GM19395 (cell line): ENCODE results near the gene ASB4.

Source experiments
- ATAC-seq: cut with Tn5 transposase; IDR thresholded peaks from one replicate; pipeline ENCODE4 v1.9.1; 2021; ENCODE audit warnings: mild to moderate bottlenecking, moderate library complexity; ENCODE audit not compliant: unreplicated experiment

The ASB4 gene

DNA sequence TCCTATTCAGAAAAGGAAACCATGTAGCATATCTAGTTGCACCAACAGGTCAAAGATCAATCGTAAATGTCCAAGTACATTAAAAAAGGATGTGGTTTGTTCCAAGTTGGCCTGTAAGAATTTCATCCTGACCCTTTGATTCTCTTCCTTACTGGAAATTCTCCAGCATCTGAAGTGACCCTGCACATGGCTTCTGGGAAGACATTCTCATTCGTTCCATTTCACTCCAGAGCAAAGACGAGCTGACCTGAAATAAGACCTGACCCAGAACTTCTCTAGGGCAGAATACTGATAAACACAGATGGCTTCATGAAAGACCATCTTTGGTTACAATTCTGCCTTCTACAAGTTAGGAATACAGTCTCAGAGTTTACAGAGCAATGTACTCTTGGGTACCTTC is 39.8 kb downstream of the ASB4 start:
- no peak for ATAC-seq

DNA sequence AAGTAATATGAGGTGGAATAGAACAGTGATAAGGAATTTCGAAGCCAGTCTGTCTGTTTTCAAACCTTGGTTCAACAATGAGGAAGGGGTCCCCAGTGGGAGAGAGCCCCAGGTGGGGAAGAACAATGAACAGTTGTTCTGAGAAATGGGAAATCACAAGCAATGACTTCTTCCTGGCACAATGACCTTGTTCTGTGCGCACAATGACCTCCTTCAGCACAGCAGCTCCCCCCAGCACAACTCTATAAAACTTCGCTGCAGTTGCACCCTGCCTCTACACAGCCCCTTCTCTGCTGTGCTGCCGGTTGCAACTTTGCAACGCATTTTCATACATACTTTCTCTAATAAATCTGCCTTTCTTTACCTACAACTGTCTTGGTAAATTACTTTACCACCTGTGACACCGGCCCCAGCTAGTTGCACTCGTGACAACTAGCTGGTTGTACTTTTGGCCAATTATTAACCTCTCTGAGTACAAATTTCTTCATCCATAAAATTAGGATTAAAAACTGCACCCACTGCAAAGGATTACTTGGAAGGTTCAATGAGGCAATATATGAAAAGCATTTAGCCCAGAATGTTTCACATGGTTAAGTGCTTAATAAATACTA is 40.5 kb downstream of the ASB4 start:
- no peak for ATAC-seq

DNA sequence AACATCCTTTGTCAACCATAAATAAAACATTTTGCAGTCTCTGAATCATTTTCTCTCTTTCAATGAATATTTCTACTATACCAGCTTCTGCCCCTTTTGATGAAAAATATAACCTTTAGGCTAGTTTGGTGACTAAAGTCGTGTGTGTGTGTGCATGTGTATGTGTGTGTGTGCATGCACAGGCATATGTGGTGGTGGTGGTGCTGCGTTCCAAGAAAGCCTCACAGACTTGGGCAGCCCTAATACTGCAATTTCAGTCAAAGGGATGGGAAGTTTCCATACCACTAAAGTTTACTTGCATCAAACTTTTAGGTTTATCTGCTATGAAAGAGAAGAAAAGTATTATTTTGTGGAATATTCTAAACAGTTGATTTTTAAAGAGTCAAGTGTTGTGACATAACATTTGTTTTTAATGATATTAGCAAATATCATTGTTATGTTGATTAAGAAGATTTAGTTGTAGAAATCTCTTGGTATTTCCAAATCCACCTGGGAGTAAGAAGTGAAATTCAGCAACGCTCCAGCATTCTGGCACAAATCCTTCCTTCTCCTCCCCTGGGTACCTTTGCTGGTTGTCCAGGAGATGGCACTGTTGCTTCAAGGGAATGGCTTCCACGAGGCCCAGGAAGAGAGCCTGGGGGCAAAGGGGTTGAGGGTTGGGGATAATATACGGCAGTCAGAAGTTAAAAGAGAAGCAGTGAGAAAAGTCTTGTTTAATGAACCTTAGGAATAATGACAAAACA is 41.5 kb downstream of the ASB4 start:
- peak; percentile 87 for ATAC-seq

DNA sequence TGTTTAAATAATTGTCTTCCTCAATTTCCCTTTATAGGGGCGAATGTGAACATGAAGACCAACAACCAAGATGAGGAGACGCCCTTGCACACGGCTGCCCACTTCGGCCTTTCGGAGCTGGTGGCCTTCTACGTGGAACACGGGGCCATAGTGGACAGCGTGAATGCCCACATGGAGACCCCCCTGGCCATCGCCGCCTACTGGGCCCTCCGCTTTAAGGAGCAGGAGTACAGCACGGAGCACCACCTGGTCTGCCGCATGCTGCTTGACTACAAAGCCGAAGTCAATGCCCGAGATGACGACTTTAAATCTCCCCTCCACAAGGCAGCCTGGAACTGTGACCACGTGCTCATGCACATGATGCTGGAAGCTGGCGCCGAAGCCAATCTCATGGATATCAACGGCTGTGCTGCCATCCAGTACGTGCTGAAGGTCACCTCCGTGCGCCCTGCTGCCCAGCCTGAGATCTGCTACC is 42.1 kb downstream of the ASB4 start:
- peak; percentile 15 for ATAC-seq

DNA sequence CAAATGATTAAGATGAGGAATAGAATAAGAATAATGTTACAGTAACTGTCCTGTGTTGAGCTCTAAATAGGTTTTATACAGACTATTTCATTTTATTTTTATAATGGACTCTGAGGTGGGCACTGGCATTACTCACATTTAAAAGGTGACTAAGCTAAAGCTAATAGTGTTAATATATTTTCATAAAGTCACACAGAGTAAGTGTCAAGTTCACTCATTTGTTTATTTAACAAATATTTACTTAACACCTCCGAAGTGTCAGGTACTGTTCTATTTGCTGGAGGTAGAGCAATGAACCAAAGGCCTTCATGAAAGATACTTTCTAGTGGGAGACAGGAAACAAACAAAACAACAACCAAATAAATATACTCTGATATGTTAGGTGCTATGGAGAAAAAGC is 44.0 kb downstream of the ASB4 start:
- no peak for ATAC-seq

DNA sequence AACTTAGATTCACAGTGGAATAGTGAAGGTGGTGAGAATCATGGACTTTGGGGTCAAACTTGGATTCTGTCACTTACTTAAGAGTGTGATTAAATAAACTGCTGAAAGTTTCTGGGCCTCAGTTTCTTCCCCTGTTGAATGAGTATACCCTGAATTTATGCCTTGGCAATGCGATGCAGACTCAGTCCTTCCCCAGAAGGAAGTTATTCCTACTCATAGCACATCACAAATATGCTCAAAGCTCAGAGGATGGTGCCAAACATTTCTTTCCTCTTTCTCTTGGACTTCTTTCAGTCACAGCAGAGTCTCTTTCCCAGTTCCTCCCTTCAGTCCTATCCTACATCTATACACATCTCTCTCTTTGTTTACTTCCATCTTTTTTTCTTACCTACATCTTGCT is 45.1 kb downstream of the ASB4 start:
- no peak for ATAC-seq

DNA sequence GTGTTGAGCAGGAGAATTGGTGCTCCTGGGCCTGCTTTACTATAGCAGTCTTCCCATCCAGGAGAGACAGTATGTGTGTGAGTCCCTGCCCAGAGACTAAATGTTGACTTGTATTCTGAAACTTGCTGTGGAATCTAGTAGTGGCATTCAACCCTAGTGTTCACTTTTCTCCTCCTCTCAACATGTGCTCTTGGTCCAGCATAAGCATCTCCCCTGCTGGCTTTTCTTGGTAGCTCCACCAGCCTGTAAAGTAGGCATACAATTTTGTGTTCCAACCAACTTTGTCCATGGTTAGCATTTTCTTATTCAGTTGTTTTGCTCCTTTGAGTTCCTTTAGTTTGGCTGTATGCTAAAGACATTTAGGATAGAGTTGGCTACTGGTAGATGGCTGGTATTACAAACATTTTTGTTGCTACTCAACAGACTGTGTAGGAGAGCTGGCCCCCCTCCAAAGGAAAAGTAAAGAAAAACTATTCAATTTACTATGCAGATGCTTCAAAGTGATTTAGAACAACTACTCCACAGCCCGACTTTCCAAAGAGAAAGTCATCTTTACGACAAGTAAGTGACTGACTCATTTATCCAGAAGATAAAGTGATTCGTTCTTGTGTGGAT is 46.0 kb downstream of the ASB4 start:
- no peak for ATAC-seq

DNA sequence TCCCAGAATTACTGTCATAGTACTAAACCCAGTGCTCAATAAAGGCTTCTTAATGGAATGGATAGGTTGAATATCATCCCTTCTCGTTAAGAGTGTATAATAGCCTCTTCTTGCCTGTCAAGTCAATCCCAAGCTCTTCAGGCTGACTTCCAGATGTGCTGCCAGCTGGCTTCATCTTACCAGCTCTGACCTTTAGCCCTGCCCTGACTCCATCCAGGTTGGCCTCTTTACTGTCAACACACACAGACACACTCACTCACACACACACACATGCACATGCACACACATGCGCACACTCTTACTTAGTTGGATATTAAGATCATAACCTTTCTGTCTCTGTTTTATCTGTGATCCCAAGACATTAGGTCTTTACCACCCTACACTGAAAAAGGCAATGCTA is 49.1 kb downstream of the ASB4 start:
- ATAC-seq, result no peak

DNA sequence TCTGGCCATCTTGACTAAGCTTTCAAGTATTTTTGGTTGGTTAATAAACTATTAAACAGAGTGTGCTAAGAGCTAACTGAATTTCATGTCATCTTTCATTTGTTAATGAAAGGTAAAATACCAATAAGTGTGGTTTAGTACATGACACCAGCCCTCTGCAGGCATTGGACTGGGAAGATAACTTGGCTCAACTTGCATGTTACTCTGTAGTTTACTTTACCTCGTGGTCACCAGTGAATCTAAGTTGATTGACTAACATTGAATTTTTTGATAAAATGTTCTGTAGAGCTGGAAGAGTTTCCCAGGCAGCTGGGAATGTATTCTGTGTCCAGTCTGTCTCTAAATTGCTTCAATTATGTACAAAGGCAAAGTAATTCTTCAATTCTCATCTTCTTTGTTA is 49.9 kb downstream of the ASB4 start:
- ATAC-seq, result no peak

DNA sequence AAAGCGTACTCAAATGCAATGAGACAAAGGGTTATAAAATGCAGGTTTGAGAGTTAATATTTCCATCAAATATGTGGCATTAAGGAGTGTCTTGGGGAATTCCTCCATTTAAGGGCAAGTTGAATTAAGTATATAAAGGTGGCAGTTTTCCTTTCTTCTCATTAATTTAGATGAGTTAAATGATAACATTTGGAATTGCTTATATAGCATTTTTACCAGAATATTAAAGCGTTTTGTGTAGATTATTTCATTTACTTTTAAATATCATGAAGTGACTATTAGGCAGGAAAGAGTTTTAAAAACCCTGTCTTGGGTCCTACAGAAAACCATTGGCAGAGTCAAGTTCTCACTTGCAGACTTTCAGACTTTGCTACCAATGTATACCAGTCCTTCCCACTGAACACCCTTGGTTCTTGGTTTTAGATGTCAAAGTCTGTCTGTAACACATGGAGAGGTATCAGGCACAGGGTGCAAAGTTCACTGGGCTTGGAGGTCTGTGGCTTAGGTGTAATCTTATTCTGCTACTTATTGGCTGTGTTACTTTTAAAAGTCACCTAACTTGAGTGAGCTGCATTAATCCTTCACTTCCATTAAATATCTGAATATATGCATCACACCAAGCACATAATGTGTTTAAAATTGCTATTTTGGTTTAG is 51.0 kb downstream of the ASB4 start:
- no peak for ATAC-seq

DNA sequence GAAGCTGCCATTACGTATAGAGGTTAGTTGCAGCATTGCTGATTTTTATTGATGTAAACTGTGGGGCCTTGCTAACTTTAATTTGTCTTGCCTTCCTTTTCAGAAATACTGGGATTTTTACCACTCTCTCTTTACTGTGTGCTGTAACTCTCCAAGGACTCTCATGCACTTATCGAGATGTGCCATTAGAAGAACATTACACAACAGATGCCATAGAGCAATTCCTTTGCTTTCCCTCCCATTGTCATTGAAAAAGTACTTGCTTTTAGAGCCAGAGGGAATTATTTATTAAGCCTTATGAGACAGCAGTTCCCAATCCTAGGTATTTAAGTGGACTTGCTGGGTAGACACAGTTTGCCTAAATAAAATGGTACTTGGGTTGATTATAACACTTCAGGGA is 51.7 kb downstream of the ASB4 start:
- no peak for ATAC-seq

DNA sequence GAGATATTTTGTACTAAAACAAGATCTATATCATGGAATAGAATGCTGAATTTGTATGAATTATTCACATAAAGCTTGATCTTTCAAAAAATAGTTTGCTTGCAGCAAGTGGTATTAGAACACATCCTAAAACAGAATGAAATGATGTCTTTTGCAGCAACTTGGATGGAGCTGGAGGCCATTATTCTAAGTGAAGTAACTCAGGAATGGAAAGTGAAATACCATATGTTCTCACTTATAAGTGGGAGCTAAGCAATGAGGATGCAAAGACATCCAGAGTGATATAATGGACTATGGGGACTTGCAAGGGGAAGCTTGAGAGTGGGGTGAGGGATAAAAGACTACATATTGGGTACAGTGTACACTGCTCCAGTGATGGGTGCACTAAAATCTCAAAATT is 53.7 kb downstream of the ASB4 start:
- ATAC-seq, result no peak

DNA sequence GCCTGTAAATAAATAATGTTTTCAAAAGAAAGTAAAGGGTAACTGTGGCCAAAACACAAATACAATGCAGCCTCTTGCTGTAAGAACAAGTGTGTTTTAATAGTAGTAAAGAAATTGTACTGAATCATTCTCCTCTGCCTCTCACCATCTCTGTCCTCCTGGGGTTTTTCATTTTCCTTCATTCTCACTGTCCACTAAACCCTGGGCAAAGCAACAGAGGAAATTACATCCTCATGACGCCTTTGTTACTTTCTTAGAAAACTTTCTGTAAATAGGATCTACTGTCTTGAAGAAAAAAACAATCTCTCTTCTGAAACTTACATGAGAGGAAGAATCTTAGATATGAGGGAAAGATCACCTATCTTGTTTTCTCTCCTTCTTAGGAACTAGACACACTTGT is 54.6 kb downstream of the ASB4 start:
- no peak for ATAC-seq

DNA sequence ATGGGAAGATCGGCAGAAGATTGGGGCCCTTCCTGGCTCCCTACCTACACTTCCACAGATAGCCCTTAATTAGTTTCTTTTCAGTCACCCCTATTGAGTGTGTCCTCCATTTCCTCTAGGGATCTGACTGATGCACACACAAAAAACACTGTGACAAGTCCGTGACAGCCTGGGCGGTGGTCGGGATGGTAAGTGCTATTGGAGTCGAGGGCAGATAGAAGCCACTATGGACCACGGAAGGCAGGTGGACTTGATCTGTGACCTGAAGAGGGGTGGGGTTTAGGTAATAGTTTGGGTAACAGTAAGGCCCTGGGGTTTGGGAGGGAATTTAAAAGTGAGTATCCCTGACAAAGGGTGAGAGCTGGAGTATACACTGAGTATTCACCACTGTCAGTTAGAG is 57.6 kb downstream of the ASB4 start:
- no peak for ATAC-seq

DNA sequence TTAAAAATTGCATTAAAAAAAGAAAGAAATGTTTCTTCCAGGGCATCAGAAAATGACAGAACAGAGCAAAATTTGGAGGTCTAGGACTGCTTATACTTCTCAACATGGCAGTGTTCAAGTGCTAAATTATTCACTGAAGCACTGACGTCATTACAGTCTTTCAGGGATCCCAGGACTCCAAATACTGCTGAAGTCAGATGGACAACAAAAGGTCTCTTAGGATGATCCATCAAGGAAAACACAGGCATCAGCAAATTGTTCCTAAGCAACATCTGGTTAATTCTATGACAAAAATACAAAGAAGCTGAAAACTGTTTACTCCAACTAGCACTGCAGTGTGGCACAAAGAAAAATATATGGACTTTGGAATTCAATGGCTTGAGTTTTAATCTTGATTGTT is 58.4 kb downstream of the ASB4 start:
- no peak for ATAC-seq

DNA sequence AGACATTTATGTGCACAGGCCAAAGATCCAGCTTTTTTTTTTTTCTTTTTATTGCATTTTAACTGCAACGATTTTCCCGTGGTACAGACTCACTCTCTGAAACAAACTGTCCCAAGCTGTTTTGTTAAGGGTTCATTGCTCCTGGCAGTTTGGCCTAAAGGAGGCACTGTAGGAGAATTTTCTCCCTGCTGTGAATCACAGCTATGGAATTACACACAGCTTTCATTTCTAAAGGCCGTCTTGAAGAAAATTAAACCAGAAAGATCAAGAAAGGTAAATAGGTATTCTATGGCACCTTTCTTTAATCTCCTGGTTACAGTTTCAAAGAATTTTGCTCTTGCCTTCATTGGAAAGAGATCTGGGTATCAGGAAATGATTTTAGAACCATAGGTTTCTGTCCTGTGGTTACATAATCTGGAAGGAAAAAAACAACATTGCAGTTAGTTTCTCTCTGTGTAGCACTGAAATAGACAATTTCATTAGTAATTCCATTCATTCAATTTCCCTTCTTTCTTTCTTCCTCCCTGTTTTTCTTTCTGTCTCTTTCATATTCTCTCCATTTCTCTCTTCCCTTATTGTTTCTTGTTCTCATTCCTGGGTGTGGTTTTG is 59.4 kb downstream of the ASB4 start:
- no peak for ATAC-seq

DNA sequence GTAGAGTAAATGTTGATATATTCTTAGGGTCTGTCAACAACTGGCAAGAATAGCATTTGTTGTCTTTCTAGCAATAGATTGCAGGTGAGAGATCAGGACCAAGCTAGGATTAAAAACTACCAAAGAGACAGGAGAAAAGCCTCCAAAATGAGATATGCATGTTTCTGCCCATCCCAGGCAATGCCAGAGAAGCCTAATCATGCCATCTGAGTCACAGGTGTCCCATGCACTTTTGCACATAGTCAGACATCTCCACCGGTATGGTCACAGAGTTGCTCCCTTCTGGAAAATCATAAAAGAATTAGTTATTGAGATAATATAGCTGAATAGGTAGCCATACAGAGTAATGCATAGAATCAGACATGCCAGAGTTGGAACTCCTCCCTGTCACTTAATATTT is 59.9 kb downstream of the ASB4 start:
- no peak for ATAC-seq

DNA sequence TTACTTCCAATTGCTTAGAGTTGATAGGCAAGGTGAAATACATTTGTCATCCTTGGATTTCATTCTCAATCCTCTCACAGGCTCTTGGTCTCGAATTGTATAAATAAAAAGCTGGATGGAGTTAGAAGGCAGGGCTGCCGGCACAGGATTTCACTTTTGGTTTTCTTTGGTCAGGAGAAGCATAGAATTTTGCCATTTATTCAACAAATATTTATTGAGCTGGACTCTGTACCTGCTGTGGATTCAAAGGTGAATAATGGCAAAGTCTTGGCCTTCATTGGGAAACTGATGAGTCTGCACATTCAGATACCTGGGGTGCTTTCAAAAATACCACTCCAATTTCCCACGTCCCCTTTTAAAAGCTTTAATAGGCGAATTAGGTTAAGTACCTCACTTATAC is 60.9 kb downstream of the ASB4 start:
- ATAC-seq, result no peak

DNA sequence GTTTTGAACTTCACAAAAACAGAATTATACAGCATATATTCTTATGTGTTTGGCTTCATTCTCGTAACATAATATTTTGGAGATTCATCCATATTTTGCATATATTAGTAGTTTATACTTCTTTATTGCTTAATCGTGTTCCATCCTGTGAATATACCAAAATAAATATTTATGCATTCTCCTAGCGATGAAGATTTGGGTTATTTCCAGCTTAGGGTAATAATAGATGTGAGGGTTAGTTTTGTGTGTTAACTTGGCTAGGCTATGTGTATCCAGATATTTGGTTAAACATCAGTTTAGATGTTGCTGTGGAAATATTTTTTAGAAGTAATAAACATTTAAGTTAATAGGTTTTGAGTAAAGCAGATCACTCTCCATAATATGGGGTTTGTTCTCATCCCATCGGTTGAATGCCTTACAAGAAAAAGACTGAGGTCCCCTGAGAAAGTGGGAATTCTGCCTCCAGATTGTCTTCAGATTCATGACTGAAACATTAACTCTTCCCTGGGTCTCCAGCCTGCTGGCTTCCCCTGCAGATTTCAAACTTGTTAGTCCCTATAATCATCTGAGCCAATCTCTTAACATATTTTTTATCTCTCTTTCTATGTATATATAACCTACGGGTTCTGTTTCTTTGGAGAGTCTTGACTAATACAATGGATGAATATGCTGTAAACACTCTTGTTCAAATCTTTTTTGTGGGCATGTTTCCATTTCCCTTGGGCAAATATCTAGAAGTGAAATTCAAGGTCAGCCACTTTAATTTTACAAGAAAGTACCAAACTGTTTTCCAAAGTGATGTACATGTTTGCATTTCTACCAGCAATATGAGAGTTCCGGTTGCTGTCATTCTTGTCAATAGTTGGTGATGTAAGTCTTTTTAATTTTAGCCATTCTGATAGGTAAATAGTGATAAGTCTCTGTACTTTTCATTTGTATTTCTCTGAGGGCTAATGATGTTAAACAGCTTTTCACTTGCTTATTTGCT is 61.9 kb downstream of the ASB4 start:
- no peak for ATAC-seq

DNA sequence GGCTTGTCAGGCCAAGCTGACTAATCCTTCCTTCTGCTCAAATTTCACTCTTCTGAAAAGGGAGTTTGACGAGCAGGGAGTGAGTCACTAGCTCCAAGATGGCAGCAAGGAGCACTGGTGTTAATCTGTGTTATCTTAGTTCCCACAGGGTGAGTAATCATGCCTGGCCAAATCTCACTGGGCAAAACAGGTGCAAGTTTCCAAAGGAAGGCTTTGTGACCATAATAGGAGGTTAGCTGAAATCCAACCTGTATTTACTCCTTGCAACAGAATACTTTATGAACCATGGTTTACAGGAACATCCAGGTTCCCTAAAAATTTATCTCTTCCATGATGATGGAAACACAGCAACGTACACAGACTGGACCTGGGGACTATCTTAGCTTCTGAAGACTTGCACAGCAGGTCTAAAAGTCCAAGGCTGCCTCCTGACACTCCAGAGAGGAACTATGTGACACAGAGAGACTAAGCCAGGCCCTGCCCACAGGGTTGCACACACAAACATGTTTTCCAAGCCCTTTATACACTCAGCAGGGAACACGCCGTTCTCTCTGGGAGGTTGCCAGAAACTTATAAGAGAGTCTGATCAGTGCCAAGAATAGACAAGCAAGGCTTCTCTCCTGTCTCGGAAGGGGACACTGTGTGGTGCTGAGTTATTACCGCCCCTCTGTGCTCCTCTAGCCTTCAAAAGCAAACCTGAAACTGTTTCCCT is 64.2 kb downstream of the ASB4 start:
- no peak for ATAC-seq
